Nephron progenitor cell (in vitro differentiated cells): ENCODE results near the gene ZFYVE27.

Experiments used
- DNase-seq: peaks from one replicate; pipeline ENCODE4 v3.0.0; 2021
- H3K27ac Mint-ChIP-seq: 2 replicates; pipeline ENCODE4 v1.8.0; 2021; ENCODE audit warnings: mild to moderate bottlenecking, moderate library complexity, mixed read lengths
- H3K27me3 Mint-ChIP-seq: 2 replicates; pipeline ENCODE4 v1.8.0; 2021; ENCODE audit warnings: mild to moderate bottlenecking, low read depth, mixed read lengths; ENCODE audit not compliant: poor library complexity
- H3K36me3 Mint-ChIP-seq: 2 replicates; pipeline ENCODE4 v1.8.0; 2021; ENCODE audit warnings: low read depth, mixed read lengths
- H3K4me1 Mint-ChIP-seq: 2 replicates; pipeline ENCODE4 v1.8.0; 2021; ENCODE audit warnings: mixed read lengths
- H3K4me3 Mint-ChIP-seq: 2 replicates; pipeline ENCODE4 v1.8.0; 2021; ENCODE audit warnings: mild to moderate bottlenecking, moderate library complexity, mixed read lengths
- H3K9me3 Mint-ChIP-seq: 2 replicates; pipeline ENCODE4 v1.8.0; 2021; ENCODE audit warnings: mild to moderate bottlenecking, moderate library complexity, mixed read lengths
- TF ChIP-seq, protein P1 (sequence below): fragments of 200-600 bp; sonication (generic); IDR thresholded peaks from 2 replicates; pipeline ENCODE4 v1.5.0; 2021; ENCODE audit warnings: antibody characterized with exemption

ZFYVE27 gene

DNA sequence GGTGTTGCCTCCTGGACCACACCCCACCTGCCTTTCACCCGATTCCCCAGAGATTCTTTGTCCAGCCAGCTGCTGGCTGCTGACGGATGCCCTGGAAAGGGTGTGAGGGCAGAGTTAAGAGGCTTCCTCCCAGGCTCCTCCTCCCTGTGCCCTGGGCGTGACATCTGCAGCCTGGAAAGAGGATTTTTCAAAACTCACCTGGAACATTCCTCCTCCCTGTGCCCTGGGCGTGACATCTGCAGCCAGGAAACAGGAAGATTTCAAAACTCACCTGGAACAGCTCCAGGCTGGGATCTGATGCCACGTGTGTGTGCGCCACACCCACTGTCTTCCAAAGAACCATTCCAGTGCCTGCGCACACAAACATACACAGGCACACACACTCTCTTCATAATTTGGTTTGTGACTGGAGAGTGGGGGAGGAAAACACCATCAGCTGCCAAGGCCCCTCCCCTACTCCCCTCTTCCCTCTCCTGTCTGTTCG is 18.2 kb upstream of the ZFYVE27 start:
- H3K27ac Mint-ChIP-seq = peak overlapping the region; percentile 9
- no peak for DNase-seq
- H3K36me3 Mint-ChIP-seq = peaks cover 48% of the 10 kb centered on the region
- H3K27me3 Mint-ChIP-seq = peaks cover 9% of the 10 kb centered on the region
- TF ChIP-seq, protein P1, sequence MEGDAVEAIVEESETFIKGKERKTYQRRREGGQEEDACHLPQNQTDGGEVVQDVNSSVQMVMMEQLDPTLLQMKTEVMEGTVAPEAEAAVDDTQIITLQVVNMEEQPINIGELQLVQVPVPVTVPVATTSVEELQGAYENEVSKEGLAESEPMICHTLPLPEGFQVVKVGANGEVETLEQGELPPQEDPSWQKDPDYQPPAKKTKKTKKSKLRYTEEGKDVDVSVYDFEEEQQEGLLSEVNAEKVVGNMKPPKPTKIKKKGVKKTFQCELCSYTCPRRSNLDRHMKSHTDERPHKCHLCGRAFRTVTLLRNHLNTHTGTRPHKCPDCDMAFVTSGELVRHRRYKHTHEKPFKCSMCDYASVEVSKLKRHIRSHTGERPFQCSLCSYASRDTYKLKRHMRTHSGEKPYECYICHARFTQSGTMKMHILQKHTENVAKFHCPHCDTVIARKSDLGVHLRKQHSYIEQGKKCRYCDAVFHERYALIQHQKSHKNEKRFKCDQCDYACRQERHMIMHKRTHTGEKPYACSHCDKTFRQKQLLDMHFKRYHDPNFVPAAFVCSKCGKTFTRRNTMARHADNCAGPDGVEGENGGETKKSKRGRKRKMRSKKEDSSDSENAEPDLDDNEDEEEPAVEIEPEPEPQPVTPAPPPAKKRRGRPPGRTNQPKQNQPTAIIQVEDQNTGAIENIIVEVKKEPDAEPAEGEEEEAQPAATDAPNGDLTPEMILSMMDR = no peak
- no peaks in the 10 kb centered on the region for H3K9me3 Mint-ChIP-seq
- peaks cover 62% of the 10 kb centered on the region for H3K4me1 Mint-ChIP-seq
- peak overlapping the region; percentile 13 for H3K4me3 Mint-ChIP-seq

DNA sequence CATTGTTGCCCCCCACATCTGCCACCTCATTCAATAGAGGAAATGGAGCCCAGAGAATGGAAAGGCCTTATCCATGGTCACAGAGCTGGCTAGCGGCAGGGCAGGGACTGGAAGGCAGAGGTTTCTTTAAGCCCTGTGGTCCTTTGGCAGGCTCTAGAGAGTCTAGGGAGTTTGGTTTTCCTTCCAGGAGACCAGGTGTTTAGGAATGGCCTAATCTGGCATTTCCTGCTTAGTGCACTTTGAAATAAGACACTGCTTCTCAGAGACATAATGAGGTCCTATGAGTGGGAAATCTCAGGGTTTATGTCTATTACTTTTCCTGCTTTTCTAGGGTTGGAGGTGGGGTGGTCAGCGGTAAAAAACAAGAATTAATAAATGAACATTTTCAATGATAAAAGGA is 17.3 kb upstream of the ZFYVE27 start:
- no peak for DNase-seq
- TF ChIP-seq, protein P1 = no peak

DNA sequence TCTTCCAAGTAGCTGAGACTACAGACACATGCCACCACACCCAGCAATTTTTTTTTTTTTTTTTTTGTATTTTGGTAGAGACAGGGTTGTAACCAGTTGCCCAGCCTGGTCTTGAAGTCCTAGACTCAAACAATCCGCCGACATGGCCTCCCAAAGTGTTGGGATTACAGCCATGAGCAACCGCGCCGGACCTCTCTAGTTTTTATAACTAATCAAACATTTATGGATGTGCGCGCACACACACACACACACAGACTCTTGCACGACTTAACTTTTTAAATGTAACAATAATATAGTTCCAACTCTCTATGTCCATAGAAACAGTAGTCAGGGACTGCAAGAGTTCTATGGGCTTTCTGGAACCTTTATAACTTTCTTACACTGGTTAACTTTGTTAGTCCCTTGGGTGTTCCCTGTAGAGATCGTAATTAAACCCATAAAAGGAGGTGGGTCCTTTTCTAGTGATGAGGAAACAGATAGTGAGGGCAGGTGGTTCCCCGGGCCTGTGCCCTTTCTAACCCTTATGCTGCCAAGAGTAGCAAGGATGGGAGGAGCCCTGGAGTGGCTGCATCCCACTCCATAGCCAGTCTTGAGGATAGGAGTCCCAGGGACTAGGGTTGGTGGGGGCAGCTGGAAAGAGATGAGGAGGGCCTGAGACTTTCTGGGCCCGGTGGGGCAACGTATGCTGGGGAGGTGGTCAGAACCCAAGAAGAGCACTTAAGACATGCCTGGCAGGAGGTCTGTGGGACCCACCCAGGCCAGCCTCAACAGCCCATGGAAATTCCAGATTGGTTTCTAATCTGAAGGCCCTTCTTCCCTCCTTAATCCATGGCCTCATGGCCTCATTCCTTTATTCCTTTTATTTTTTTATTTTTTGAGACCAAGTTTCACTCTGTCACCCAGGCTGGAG is 14.8 kb upstream of the ZFYVE27 start:
- no peak overlapping the region for H3K4me3 Mint-ChIP-seq
- no peak overlapping the region for H3K27ac Mint-ChIP-seq
- peaks cover 63% of the 10 kb centered on the region for H3K4me1 Mint-ChIP-seq
- peaks cover 46% of the 10 kb centered on the region for H3K36me3 Mint-ChIP-seq
- H3K9me3 Mint-ChIP-seq = peaks cover 12% of the 10 kb centered on the region
- DNase-seq = no peak
- TF ChIP-seq, protein P1 = no peak
- peaks cover 9% of the 10 kb centered on the region for H3K27me3 Mint-ChIP-seq

More for the DNA sequence above, 17.3 kb upstream of the ZFYVE27 start:
- Mint-ChIP-seq H3K4me1 (peaks cover 67% of the 10 kb centered on the region), H3K4me3 (peak overlapping the region; percentile 41), H3K36me3 (peaks cover 48% of the 10 kb centered on the region), H3K9me3 (no peaks in the 10 kb centered on the region), H3K27me3 (peaks cover 13% of the 10 kb centered on the region), H3K27ac (no peak overlapping the region)

DNA sequence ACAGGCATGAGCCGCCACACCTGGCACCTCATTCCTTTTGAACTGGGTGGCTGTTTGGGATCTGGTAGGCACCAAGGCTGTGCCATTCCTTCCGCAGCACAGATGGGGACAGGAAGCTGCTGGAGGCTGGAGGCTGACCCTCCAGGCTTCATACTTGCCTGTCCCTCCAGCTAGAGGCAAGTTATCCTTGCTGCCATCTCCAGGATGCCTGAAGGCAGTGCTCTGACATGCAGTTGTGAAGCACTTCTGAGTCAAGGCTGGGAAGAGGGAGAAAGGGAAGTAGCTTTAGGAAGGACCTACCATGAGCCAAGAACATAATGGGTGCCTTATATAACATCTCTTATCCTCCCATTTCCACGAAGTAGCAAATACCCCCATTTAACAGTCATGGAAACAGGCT is 13.9 kb upstream of the ZFYVE27 start:
- no peak overlapping the region for H3K4me3 Mint-ChIP-seq
- H3K4me1 Mint-ChIP-seq = peaks cover 56% of the 10 kb centered on the region
- no peak overlapping the region for H3K27ac Mint-ChIP-seq
- H3K36me3 Mint-ChIP-seq = peaks cover 37% of the 10 kb centered on the region
- H3K9me3 Mint-ChIP-seq = peaks cover 12% of the 10 kb centered on the region
- DNase-seq = no peak
- peaks cover 9% of the 10 kb centered on the region for H3K27me3 Mint-ChIP-seq
- TF ChIP-seq, protein P1 = no peak

DNA sequence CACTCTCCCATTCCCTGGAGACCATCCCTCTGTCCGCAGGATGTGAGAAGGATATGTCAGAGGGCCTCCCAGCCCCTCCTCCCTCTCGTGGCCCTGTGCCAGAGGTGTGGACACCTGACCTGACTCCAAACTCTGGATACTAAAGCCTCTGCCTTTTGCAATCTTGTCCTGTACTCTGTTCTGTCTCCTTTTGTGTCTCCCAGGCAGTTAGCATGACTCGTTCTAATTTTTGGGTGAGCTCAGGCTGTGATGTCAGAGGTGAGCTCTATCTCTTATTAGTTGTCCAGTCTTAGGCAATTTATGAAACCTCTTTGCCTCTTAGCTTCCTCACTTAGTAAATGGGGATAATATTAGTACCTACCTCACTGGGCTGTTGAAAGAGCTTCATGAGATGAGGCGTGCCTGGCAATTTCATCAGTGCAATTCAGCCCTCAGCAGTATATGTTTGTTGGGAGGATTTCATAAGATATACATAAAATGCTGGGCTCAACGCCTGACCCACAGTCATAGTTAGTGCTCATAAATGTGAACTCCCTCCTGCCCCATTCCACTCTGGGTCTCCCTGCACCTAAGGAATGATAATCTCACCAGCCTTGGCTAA is 12.5 kb upstream of the ZFYVE27 start:
- peaks cover 16% of the 10 kb centered on the region for H3K9me3 Mint-ChIP-seq
- peak overlapping the region; percentile 52 for H3K27ac Mint-ChIP-seq
- H3K36me3 Mint-ChIP-seq = peaks cover 26% of the 10 kb centered on the region
- DNase-seq = no peak
- TF ChIP-seq, protein P1 = no peak
- H3K4me3 Mint-ChIP-seq = no peak overlapping the region
- H3K27me3 Mint-ChIP-seq = peaks cover 9% of the 10 kb centered on the region
- H3K4me1 Mint-ChIP-seq = peaks cover 41% of the 10 kb centered on the region
